GM18867 (cell line): Measurements from ENCODE around the gene CDR2L.
"Not testable (repeated sequence)": the region's sequence is repeated elsewhere in the genome, so short reads cannot be mapped to it uniquely, and the experiment has no call there.

Source experiments
- ATAC-seq: cut with Tn5 transposase; IDR thresholded peaks from one replicate; pipeline ENCODE4 v1.9.1; 2021; ENCODE audit warnings: mild to moderate bottlenecking, moderate library complexity; ENCODE audit not compliant: unreplicated experiment

CDR2L gene

DNA sequence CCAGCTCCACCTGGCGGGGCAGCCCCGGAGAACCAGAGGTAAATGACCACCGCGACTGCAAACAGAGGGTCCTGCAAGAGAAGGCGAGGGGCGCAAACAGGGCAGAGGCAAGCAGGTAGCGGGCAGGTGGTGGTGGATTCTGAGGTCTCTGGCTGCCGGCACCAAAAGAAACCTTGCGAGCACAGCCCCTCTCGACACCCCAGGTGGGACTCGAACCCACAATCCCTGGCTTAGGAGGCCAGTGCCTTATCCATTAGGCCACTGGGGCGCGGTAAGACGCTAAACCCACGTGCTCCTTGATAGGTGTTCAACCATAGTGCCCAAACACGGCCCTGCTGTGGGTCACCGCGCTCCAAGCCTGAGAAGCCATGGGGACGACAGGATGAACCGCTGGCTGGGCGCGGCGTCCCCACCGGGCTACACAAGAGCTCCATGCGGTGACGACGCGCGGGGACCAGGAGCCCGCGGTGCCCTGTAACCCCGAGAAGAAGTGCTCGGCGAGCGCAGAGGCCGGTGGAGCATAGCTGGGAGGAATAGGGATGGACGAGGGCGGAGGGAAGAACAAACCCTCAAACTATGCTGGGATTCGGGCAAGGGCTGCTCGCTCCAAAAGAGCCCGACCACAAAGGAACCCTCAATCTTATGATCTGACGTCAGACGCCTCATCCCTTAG, 46.9 kb downstream of the CDR2L start:
- ATAC-seq = peak; percentile 46

DNA sequence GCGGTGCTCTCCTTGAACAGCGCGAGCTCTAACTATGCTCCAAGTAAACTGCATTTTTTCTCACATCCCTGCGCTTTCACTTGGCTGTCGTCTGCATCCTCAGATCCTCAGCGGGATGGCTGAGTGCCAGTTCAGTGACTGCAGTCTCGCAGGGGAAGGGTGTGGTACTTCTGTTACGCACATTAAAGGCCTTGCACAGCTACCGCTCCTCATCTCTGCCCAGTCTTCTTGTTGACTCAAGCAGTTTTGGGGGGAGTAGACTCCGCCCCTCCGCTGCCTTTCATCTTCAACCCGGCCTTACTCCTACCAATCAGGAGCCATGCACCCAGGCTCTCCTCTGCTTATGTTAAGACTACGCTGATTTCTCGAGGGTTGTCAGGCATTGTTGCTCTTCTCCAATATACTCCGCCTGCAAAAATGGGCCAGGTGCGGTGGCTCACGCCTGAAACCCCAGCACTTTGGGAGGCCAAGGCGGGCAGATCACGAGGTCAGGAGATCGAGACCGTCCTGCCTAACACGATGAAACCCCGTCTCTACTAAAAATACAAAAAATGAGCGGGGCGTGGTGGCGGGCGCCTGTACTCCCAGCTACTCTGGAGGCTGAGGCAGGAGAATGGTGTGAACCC, 49.3 kb downstream of the CDR2L start:
- no peak for ATAC-seq

DNA sequence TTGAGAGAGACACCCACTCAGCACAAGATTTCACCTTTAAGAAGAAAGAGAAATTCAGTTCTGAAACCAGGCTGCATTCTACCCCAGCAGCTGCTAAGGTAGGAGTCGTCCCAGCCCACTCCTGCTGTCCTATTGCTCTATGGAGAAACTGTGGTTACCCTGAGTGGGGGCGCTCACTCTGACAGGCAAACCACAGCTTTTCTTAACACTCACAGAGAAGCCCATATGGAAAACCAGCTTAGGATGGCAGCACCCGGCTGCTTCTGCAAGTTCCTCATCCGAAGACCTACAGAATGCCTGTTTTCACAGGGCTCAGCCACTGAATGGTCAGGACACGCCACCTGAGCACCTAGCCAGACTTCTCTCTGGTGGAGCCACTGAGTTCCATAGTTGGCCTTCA, 51.8 kb downstream of the CDR2L start:
- ATAC-seq = no peak

DNA sequence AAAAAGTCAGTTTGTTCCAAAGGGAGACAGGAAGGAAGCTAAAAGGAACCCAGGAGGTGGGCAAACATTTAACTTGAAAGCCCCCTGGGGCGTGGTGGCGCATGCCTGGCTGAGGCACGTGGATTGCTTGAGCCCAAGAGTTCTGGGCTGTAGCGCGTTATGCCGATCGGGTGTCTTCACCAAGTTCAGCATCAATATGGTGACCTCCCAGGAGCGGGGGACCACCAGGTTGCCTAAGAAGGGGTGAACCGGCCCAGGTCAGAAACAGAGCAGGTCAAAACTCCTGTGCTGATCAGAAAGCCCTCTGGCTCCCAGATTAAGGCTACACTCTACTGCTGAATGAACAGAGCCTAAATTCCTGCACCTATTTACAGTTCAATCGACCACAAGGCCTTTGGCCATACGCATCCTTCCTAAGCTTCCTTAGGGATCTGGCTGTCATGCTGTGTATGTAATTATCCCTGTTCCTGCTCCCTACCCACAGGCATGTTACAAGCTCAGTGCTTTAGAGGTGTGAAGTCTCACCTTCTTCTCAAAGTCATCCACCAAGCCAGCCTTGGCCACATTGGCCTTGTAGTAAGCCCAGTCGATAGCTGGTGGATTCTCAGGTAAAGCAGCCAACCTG, 54.3 kb downstream of the CDR2L start:
- no peak for ATAC-seq

DNA sequence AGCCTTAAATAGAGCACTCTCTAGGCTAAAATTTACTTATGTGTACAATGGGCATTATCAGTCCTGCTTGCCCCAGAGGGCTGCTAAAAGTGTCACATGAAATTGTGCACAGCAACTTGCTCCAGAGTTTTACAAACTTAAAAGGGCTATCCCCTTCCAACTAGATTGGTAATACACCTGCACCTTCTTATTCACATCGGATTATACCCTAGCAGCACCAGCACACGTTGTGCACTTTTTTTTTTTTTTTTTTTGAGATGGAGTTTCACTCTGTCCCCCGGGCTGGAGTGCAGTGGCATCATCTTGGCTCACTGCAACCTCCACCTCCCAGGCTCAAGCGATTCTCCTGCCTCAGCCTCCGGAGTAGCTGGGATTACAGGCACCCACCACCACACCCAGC, 56.4 kb downstream of the CDR2L start:
- ATAC-seq = not testable (repeated sequence)

DNA sequence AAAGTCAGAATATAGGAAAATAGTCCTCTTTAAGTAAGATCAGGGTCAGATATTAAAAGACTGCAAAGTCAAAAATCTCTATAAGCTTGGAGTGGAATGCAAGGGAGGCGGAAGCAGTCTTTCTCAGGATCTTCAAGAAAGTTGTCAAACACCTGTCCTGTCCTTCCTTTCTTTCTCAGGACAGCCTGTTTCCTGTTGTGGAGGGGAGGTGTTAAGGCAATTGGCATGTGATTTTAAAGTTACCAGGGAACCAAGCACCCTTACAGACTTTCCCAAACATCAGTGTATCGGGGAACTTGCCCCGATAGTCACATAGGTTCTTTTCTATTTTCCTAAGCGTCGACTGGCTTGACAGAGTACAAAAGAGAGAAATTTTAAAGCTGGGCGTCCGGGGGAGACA, 57.3 kb downstream of the CDR2L start:
- ATAC-seq = no peak

DNA sequence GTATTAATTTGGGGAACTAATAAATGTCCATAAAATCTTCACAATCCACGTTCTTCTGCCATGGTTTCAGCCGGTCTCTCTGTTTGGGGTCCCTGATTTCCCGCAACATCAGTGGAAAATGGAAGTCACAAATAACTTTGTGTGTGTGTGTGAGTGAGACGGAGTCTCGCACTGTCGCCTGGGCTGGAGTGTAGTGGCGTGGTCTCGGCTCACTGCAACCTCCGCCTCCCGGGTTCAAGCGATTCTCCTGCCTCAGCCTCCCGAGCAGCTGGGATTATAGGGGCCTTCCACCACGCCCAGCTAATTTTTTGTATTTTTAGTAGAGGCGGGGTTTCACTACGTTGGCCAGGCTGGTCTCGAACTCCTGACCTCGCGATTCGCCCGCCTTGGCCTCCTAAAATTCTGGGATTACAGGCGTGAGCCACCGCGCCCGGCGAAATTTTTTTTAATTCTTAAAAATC, 58.5 kb downstream of the CDR2L start:
- not testable (repeated sequence) for ATAC-seq

DNA sequence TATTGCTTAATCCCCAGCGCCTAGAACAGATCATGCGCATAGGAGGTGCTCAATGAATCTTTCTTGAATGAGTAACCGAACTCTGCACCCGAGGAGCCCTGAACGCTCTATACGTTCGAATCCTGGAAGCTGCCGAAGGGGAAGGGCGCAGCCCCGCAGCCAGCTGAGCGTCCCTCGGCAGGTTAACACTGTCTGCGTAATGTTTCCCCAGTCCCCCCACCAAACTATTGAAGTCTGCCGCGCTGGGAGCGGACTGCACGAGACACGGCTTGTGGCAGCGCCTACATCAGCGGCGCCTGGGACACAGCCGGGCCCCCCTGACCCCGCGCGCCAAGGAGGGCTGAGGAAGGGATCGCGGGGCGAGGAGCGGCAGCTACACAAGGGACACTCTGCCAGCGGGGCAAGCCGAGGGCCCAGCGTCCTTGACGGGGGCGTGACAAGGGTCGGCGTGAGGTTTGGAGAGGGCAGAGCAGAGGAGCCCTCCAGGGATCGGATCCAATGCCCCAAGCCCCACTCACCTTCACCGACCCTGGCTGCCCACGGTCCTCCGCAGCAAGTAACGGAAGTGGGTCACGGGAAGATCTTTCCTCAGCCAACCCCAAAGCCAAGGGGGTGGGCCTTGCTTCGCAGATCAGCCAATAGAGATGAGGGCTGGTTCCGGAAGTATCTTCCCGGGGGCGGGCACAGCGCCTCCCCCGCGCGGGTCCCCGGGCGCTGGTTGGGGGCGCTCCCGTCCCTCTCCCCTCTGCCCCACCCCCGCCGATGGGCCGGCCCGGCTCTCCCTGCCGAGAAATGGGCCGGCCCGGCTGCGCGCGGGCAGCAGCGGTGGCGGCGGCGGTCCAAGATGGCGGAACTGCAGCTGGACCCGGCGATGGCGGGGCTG, 59.2 kb downstream of the CDR2L start, which contains the start of the genes ATP5PD and KCTD2:
TSS of gene ATP5PD (minus strand) at position 563 of the 883 bp plus-strand sequence. CDS start 4,319 bp downstream, outside the sequence.
TSS of gene KCTD2 (plus strand) at position 819 of the 883 bp plus-strand sequence. CDS start at position 845, 26 bp downstream.
- ATAC-seq = peak; percentile 92

DNA sequence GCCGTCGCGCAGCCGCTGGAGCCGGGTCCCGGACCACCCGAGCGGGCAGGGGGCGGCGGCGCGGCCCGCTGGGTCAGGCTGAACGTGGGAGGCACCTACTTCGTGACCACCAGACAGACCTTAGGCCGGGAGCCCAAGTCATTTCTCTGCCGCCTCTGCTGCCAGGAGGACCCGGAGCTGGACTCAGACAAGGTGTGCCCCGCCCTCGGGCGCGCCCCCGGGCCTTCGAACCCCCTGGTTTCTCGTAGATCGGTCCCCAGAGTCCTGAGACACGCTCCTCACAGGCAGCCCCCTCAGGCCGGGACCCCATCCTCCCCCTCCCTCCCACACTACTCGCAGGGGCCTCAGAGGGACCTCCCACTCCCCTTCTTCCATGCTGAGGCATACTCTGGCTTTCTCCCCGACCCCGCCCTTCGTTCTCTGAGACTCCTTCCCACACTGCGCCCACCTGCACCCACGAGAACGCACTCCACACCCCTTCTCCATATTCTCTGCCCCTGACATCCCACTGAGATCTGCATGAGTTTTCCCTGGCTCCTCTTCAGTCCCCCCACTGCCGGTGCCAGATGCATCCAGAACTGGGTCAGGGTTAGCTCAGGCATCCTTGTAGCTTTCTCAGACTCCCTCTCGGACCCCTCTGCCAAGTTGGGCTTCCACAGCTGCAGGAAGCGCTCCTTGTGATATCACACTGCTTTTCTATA, 60.1 kb downstream of the CDR2L start:
- ATAC-seq = no peak

DNA sequence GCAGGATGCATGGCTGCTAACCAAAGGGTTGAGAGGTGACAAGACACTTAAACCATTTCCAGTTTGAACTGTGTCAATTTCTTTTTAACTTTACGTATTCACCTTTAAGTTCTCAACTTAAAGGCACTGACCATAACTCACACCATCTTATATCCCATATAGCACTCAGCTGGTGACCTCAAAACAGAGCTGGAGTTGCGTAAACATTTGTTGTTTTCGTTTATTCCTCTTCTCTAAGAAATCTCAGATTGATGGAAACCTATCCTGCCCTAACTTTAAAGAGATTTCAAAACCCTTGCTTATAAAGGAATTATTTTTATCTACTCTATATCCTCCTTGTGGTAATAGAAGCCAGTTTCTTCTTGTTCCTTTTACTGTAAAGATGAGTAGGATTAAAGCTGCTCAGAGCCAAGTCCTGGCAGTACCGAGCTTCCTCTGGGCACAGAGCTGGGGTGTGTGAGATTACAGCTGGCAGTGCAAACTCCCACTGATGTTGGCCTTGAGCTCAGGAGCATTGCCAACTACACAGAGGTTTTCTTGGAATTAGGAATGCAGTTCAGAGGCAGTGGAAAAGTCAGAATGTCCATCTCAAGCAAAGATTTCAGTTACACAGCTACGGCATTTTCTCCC, 60.9 kb downstream of the CDR2L start:
- no peak for ATAC-seq

DNA sequence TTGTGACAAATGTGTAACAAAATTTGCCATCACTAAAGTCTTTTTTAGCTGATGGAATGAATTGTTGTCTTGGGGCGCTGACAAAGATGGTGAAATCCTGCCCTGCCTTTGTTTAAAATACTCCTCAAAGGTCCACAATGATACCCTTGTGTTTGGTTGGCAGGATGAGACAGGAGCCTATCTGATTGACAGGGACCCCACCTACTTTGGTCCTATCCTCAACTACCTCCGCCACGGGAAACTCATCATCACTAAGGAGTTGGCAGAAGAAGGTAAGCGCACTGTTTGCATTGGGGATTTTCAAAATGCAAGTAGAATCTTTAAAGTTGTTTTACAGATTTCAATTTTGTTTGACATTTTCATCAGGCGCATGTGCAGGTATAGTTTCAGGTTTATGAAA, 61.6 kb downstream of the CDR2L start:
- ATAC-seq = no peak

DNA sequence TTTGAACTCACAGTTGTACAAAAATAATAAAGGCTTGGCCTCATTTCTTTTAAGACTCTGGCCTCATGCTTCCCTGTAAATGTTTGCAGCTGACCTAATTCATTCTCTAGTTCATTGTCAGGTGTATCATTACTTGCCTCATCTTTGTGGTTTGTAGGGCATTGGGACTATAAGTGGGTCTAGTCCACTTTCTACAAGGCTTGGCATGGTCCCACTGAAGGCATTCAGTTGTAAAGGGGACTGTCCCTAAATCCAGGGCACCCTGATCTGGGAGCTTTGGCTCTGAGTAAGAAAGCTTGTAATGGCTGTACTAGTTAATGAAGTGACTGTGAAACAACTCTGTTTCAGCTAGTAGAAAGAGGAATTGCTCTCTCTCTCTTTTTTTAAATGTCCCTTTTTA, 62.3 kb downstream of the CDR2L start:
- no peak for ATAC-seq

DNA sequence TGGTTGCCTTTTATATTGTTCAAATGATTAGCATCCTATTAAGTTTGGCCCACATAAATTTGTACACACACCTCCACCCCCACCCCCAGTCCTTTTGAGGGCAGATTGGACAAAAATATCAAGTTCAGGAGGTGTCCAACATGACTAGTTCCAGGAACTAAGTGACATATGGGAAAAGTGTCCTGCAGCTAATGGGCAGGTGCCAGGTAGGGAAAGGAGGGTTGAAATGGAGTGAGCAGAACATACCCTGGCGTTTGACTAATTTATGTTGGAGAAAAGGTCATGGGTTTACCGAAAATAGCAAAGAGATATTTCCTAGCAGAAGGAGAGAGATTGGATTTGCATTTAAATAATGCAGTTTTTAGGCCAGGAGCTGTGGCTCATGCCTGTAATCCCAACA, 64.5 kb downstream of the CDR2L start:
- no peak for ATAC-seq
